Gastrocnemius medialis (tissue), 4 donors: ENCODE measurements around the gene RAP1B.

ENCODE experiments used
- POLR2A ChIP-seq, 2 donors: fragments of 450-650 bp; IDR thresholded peaks; one replicate each; pipeline ENCODE4 v1.6.1; 2017; ENCODE audit warnings: antibody characterized with exemption in 2 of 2, mild to moderate bottlenecking in 2 of 2, moderate library complexity in 2 of 2
- TF ChIP-seq, protein P1 (sequence below), 5 experiments: fragments of 450-650 bp in 3 of 5; fragments of 200-600 bp in 2 of 5; sonication (generic) in 2 of 5; IDR thresholded peaks in 4 of 5; conservative IDR thresholded peaks in 1 of 5; 1 replicate in 4 of 5; 2 replicates in 1 of 5; pipeline ENCODE4 v1.5.1; 2016 to 2019; ENCODE audit warnings: antibody characterized with exemption in 5 of 5, mild to moderate bottlenecking in 3 of 5, moderate library complexity in 3 of 5

DNA sequence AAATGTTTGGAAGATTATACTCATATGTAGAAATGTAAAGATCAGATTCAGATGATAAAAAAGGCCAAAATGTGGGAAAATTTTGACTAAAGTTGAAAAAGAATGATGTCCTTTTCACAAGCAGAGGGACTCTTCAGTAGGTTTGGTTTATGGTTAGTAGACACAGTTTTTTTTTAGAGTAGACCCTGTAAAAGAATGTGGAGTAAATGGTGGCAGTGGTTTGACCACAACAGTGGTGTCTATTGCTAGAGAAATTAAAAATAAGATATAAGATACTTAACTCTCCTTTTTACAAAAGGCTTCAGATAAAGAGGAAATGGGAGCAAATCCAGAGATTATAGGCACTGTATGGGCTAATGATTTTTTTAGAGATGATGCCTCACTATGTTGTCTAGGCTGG is 21.8 kb downstream of the RAP1B start:
- TF ChIP-seq POLR2A (IDR thresholded peaks at IDR 0.05), result no peak
- TF ChIP-seq, protein P1, sequence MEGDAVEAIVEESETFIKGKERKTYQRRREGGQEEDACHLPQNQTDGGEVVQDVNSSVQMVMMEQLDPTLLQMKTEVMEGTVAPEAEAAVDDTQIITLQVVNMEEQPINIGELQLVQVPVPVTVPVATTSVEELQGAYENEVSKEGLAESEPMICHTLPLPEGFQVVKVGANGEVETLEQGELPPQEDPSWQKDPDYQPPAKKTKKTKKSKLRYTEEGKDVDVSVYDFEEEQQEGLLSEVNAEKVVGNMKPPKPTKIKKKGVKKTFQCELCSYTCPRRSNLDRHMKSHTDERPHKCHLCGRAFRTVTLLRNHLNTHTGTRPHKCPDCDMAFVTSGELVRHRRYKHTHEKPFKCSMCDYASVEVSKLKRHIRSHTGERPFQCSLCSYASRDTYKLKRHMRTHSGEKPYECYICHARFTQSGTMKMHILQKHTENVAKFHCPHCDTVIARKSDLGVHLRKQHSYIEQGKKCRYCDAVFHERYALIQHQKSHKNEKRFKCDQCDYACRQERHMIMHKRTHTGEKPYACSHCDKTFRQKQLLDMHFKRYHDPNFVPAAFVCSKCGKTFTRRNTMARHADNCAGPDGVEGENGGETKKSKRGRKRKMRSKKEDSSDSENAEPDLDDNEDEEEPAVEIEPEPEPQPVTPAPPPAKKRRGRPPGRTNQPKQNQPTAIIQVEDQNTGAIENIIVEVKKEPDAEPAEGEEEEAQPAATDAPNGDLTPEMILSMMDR (IDR thresholded peaks at IDR 0.05 in 4 of 5, conservative IDR thresholded peaks at IDR 0.05 in 1 of 5), result no peak
